GM13976 (cell line): Measurements from ENCODE around the gene POLR1H.

ENCODE experiments used
- DNase-seq: peaks from one replicate; pipeline ENCODE4 v3.0.0; 2012; ENCODE audit warnings: low spot score
- in situ Hi-C: fragments of 300-500 bp; cut with MboI; formaldehyde crosslinking; loops from one replicate; pipeline ENCODE4 v1.12.0; 2022; ENCODE audit warnings: low sequenced_read_pairs, mixed read lengths, inconsistent platforms; ENCODE audit not compliant: unreplicated experiment
- TF ChIP-seq, protein P1 (sequence below): IDR thresholded peaks from 2 replicates; pipeline ENCODE4 v1.5.1; 2012; ENCODE audit warnings: borderline replicate concordance, mild to moderate bottlenecking; ENCODE audit not compliant: insufficient read depth; ENCODE audit errors: extremely low read depth, missing control alignments, control extremely low read depth

POLR1H gene

DNA sequence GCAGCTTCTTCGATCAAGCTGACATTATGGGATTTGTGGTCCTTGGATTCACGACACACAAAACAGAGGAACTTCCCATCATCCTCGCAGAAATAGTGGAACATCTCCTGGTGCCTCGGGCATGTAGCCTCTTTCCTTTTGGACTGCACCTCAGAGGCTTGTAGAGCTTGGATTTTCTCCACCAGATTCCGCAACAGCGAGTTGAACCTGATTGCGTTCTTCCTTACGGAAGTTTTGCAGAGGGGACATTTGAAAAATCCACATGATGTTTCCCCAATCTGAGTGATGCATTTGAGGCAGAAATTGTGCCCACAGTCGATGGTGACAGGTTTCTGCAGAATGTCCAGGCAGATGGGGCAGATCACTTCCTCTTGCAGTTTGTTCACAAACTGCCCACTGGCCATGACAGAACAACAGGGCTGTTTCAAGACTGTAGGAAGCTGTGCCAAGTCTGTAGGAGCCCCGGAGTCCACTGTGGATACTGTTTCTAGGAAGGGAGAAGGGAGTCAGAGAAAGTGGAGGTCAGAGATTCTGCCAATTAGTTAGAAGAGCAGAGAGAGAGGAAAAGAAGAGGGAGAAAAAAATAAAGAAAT lies 51.4 kb downstream of the POLR1H start:
- in situ Hi-C loops: no loop called here
- TF ChIP-seq, protein P1, sequence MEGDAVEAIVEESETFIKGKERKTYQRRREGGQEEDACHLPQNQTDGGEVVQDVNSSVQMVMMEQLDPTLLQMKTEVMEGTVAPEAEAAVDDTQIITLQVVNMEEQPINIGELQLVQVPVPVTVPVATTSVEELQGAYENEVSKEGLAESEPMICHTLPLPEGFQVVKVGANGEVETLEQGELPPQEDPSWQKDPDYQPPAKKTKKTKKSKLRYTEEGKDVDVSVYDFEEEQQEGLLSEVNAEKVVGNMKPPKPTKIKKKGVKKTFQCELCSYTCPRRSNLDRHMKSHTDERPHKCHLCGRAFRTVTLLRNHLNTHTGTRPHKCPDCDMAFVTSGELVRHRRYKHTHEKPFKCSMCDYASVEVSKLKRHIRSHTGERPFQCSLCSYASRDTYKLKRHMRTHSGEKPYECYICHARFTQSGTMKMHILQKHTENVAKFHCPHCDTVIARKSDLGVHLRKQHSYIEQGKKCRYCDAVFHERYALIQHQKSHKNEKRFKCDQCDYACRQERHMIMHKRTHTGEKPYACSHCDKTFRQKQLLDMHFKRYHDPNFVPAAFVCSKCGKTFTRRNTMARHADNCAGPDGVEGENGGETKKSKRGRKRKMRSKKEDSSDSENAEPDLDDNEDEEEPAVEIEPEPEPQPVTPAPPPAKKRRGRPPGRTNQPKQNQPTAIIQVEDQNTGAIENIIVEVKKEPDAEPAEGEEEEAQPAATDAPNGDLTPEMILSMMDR: no peak
- no peak for DNase-seq

DNA sequence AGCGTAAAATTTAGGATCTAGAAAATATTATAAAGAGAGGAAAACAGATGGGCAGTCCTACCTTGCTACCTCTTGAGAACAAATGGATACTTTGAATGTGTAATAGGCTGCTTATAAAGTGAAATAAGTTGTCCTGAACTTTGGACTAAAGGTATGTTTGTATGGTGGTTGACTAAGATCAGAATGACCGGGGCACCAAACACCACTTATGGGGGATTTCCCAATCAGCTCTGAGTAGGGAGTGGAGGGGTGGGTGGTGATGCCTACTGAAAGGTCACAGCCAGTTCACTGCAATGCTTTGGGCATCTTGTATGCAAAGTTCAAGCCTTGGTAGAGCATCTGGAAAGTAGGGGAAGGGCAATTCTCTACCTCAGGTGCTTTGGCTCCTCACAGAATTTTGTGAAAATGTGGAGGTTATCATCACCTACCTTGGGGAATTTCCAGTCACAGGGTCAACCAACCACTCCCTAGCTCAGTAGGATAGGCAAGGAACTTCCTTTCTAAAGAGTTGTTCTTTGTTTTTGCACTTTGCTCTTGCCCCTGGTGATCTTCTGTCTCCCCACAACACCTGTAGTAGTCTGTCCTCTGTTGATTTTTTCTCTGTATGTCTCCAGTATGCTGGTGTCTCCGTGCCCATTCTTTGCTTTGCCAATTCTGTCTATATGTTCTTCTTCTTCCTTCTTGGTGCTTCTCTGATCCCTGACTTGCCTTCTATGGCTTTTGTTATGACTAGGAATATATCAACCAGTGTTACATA lies 52.1 kb downstream of the POLR1H start, which contains the start of gene TRIM31:
TRIM31 (minus strand) TSS at position 88 of the 757 bp plus-strand sequence. CDS start 285 bp downstream, outside the sequence.
- TF ChIP-seq, protein P1: no peak
- in situ Hi-C loops: no loop called here
- no peak for DNase-seq

GRCh38 chr6:30113841-30114240 lies 52.8 kb downstream of the POLR1H start:
- TF ChIP-seq, protein P1: no peak
- in situ Hi-C loops: no loop called here
- DNase-seq: no peak
